Measurements from ENCODE around the gene SEL1L.

DNA sequence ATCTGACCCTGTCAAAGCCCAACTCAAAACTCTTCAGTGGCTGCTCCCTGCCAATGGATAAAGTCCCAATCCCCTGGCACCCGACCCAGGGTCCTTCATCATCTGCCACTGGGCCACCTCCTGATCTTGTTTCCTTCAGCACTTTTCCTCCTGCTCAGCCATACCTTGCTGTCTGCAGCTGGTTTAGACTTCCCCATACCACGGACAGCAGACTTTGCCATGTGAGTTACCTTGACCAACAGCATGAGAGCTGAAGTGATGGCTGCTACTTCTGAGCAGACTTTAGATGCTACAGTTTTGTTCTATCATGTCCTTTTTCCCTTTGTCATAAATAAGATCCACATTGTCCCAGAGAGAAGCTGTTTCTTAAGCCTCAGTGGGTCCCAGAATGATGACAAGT, 100.3 kb downstream of the SEL1L start:
- TF ChIP-seq, protein P1, sequence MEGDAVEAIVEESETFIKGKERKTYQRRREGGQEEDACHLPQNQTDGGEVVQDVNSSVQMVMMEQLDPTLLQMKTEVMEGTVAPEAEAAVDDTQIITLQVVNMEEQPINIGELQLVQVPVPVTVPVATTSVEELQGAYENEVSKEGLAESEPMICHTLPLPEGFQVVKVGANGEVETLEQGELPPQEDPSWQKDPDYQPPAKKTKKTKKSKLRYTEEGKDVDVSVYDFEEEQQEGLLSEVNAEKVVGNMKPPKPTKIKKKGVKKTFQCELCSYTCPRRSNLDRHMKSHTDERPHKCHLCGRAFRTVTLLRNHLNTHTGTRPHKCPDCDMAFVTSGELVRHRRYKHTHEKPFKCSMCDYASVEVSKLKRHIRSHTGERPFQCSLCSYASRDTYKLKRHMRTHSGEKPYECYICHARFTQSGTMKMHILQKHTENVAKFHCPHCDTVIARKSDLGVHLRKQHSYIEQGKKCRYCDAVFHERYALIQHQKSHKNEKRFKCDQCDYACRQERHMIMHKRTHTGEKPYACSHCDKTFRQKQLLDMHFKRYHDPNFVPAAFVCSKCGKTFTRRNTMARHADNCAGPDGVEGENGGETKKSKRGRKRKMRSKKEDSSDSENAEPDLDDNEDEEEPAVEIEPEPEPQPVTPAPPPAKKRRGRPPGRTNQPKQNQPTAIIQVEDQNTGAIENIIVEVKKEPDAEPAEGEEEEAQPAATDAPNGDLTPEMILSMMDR (IDR thresholded peaks at IDR 0.05), result no peak
- no peak for TF ChIP-seq POLR2A (IDR thresholded peaks at IDR 0.05)
